Activated T-cell treated with anti-CD3 and anti-CD28 coated beads, Interleukin-2, amount 50 U/mL, for 4 hours (primary cell): ENCODE measurements around the gene SH2B2. TPM values are rescaled to one million over a fixed set of nuclear protein-coding genes. Genes with fewer than 3 reads are reported as not detected.
A peak's percentile ranks its signal among the peaks of the same experiment; 100 is the strongest.

ENCODE experiments used
- ATAC-seq, 2 donors: fragments of 200-7000 bp; cut with Tn5 transposase; one replicate each; pipeline ENCODE4 v1.10.0; 2021
- DNase-seq: peaks from one replicate; pipeline ENCODE4 v3.0.0-alpha.2; 2020
- H3K27me3 Mint-ChIP-seq: one replicate; pipeline ENCODE4 v1.8.0; 2021; ENCODE audit warnings: low read depth, mixed read lengths
- H3K36me3 Mint-ChIP-seq: one replicate; pipeline ENCODE4 v1.8.0; 2022; ENCODE audit warnings: mixed read lengths; ENCODE audit not compliant: insufficient read depth
- H3K4me1 Mint-ChIP-seq: one replicate; pipeline ENCODE4 v1.8.0; 2021; ENCODE audit warnings: low read depth, mixed read lengths
- H3K4me3 Mint-ChIP-seq: one replicate; pipeline ENCODE4 v1.8.0; 2021; ENCODE audit warnings: mild to moderate bottlenecking, moderate library complexity, mixed read lengths
- H3K9me3 Mint-ChIP-seq: one replicate; pipeline ENCODE4 v1.8.0; 2021; ENCODE audit warnings: mixed read lengths
- total RNA-seq, 3 donors: library from RNA; stranded (reverse); gene quantifications; one replicate each; pipeline ENCODE4 v1.2.1, GENCODE V29; 2021

SH2B2 gene
- total RNA-seq, 3 donors from 2014 or later = 2.3 to 3.0 (median 2.6) TPM

- Mint-ChIP-seq H3K4me3 (no peak overlapping the region), H3K27me3 (no peaks in the 10 kb centered on the region), H3K36me3 (no peaks in the 10 kb centered on the region), H3K4me1 (peaks cover 9% of the 10 kb centered on the region), H3K9me3 (no peaks in the 10 kb centered on the region)
- no peak for DNase-seq
- ATAC-seq = no peak
Measured at GRCh38 chr7:102302025-102302424, 15.4 kb downstream of the SH2B2 start.

- ATAC-seq (no peak), DNase-seq (no peak)
- Mint-ChIP-seq H3K36me3 (no peaks in the 10 kb centered on the region), H3K9me3 (no peaks in the 10 kb centered on the region), H3K4me3 (no peak overlapping the region), H3K27me3 (no peaks in the 10 kb centered on the region), H3K4me1 (peaks cover 12% of the 10 kb centered on the region)
Measured at GRCh38 chr7:102303669-102304422, 17.2 kb downstream of the SH2B2 start.

DNA sequence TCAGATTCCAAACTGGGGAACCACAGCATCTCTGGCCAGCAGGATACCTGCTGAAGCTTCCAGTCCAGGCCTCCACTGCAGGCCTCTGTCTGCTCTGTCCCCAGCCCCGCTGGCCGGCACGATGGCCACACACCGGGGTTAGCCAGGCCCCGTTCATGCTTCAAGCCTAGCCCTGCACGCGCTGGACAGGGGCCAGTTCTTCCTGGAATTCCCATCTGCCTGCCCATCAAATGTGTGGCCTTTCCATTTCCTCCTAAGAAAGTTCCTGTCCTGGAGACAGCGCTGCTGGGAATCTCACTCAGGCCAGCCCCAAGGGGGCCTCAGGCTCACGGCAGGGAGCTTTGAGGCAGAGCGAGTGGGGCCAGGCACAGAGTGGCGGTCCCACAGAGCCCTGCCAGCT, 18.0 kb downstream of the SH2B2 start:
- no peaks in the 10 kb centered on the region for H3K27me3 Mint-ChIP-seq
- DNase-seq (no peak), ATAC-seq (no peak)
- H3K4me3 Mint-ChIP-seq = no peak overlapping the region
- H3K9me3 Mint-ChIP-seq = no peaks in the 10 kb centered on the region
- no peaks in the 10 kb centered on the region for H3K36me3 Mint-ChIP-seq
- H3K4me1 Mint-ChIP-seq = peaks cover 12% of the 10 kb centered on the region

DNA sequence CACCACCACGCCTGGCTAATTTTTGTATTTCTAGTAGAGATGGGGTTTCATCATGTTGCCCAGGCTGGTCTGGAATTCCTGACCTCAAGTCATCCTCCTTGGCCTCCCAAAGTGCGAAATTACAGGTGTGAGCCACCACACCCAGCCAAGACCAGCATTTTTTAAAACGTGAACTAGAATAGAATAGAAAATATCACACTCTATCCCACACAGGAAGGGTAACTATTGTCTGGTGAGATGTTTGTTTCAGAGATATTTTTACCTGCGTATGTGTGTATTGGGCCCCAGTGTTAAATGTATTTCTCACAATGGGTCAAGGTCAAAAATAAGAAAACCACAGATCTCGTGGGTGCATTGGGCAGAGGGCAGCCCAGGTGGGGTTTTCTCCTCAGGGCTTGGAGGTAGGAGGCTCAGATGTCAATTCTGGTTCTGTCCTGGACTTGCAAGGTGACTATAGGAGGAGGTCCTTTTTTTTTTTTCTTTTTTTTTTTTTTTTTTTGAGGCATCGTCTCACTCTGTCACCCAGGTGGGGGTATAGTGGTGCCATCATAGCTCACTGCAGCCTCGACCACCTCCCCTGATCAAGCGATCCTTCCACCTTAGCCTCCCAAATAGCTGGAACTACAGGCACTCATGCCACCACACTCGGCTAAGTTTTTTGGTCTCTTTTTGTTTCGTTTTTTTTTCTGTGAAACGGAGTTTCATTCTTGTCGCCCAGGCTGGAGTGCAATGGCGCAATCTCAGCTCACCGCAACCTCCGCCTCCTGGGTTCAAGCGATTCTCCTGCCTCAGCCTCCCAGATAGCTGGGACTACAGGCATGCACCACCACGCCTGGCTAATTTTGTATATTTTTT, 19.0 kb downstream of the SH2B2 start:
- Mint-ChIP-seq H3K27me3 (no peaks in the 10 kb centered on the region), H3K36me3 (no peaks in the 10 kb centered on the region), H3K9me3 (no peaks in the 10 kb centered on the region), H3K4me1 (peaks cover 12% of the 10 kb centered on the region), H3K4me3 (no peak overlapping the region)
- DNase-seq (no peak), ATAC-seq (no peak)

DNA sequence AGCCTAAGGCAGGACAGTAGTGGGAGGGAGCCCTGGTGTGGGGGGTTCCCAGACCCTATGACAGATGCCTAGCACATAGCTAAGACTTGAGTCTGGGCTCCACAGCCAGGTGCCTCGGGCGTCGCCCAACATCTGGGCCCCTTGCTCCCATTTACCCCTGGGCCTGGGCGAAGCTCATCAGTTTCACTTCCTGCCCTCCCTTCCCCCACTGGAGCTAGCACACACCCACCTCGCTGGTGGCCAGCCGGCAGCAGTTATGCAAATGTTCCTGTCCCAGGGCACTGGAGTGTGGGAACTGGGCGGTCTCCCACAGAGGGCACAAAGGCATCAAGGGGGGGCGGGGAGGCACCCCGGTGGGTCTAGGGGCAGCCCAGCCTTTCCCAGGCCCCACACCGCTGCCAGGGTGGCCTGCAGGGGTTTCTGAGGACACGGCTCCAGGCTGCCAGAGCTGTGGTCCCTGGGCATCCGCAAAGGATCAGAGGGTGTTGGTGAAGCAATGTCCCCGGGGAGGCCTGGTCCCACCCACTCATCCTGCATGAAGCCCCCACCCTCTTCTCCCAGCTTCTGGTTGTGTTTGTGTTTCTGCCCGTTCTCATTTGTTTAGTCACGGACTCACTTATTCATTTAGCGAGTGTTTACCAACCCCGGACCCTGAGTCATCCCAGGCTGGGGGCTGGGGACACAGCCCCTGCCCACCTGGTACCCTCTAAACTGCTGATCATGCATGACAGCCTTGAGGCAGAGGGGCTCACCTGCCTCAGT, 20.4 kb downstream of the SH2B2 start:
- ATAC-seq (peak; percentile 49 to 64), DNase-seq (no peak)
- H3K27me3 Mint-ChIP-seq = no peaks in the 10 kb centered on the region
- no peaks in the 10 kb centered on the region for H3K9me3 Mint-ChIP-seq
- H3K36me3 Mint-ChIP-seq = no peaks in the 10 kb centered on the region
- H3K4me1 Mint-ChIP-seq = peaks cover 12% of the 10 kb centered on the region
- H3K4me3 Mint-ChIP-seq = no peak overlapping the region

DNA sequence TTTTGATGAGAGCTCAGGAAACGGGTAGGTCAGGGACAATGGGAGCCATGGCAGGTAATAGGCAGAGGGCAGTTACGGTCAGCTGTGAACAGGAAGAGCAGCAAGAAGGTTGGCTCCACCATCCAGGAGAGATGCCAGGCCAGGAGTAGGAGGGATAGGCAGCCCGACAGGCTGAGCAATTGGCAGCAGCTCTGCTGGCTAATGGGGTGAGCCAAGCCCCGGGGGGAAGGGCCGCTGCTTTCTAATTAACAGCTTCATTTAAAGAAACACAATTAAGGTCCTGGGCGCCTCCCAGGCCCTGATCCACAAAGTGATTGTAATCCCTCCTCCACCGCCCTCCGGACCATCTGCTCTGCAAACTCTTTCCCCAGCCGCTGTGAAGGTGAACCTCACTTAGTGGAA, 23.7 kb downstream of the SH2B2 start:
- no peak for ATAC-seq
- no peaks in the 10 kb centered on the region for H3K9me3 Mint-ChIP-seq
- DNase-seq = no peak
- H3K36me3 Mint-ChIP-seq = no peaks in the 10 kb centered on the region
- no peaks in the 10 kb centered on the region for H3K27me3 Mint-ChIP-seq
- H3K4me3 Mint-ChIP-seq = no peak overlapping the region
- H3K4me1 Mint-ChIP-seq = peaks cover 11% of the 10 kb centered on the region

DNA sequence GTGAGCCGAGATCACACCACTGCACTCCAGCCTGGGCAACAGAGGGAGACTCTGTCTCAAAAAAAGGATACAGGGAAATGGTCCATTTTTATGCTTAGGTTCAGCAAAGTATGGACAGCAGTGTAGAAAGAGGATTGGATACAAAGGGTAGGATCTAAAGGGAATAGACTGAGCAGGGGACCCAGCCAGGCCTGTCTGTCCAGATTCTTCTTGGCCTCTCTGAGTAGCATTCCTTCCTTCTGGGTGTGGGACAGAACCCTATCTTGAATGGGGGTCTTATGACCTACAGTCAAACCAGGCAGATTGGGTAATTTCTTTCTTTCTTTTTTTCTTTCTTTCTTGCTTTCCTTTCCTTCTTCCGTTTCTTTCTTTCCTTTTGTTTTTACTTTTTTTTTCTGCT, 25.6 kb downstream of the SH2B2 start:
- Mint-ChIP-seq H3K4me1 (peaks cover 2% of the 10 kb centered on the region), H3K4me3 (no peak overlapping the region), H3K9me3 (no peaks in the 10 kb centered on the region), H3K27me3 (no peaks in the 10 kb centered on the region), H3K36me3 (no peaks in the 10 kb centered on the region)
- DNase-seq (no peak), ATAC-seq (no peak)

GRCh38 chr7:102313997-102314780, 27.5 kb downstream of the SH2B2 start:
- no peak overlapping the region for H3K4me3 Mint-ChIP-seq
- no peak for DNase-seq
- H3K9me3 Mint-ChIP-seq = no peaks in the 10 kb centered on the region
- no peaks in the 10 kb centered on the region for H3K27me3 Mint-ChIP-seq
- no peaks in the 10 kb centered on the region for H3K4me1 Mint-ChIP-seq
- no peaks in the 10 kb centered on the region for H3K36me3 Mint-ChIP-seq
- ATAC-seq = no peak

DNA sequence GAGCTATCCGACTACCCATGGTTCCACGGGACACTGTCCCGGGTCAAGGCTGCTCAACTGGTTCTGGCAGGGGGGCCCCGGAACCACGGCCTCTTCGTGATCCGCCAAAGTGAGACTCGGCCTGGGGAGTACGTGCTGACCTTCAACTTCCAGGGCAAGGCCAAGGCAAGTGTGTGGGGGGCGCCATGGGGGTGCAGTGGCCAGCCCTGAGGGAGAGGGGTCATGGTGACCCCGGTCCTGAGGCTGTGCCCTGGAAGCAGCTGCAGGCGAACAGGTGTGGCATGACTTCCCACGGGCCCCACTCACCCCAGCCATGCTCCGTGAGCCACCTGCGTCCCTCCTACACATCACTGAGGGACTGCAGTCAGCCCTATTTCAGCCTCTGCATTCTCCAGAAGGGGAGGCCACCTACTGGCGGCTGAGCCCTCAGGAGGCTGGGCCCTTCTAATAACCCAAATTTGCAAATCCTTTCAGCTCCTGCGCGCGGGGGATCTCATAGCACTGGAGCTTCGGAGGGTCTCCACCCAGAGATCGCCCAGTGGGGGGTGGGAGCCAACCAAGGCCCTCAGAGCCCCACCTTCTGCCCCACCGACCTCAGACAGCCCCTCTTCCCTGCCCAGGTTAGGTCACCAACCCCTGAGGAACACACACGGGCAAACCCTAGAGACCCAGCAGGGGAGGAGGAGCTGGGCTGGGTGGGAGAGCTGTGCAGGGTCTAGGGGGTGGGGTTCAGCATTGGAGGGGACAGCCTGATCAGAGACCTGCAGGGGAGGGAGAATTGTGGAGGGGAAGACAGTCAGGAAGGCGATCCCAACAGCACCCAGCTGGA, 30.8 kb downstream of the SH2B2 start:
- no peaks in the 10 kb centered on the region for H3K36me3 Mint-ChIP-seq
- H3K9me3 Mint-ChIP-seq = no peaks in the 10 kb centered on the region
- H3K27me3 Mint-ChIP-seq = peaks cover 2% of the 10 kb centered on the region
- ATAC-seq (no peak), DNase-seq (no peak)
- H3K4me1 Mint-ChIP-seq = no peaks in the 10 kb centered on the region
- no peak overlapping the region for H3K4me3 Mint-ChIP-seq

GRCh38 chr7:102318482-102318971, 31.9 kb downstream of the SH2B2 start:
- no peak for ATAC-seq
- Mint-ChIP-seq H3K9me3 (no peaks in the 10 kb centered on the region), H3K27me3 (peaks cover 6% of the 10 kb centered on the region), H3K36me3 (no peaks in the 10 kb centered on the region), H3K4me3 (no peak overlapping the region), H3K4me1 (no peaks in the 10 kb centered on the region)
- no peak for DNase-seq

DNA sequence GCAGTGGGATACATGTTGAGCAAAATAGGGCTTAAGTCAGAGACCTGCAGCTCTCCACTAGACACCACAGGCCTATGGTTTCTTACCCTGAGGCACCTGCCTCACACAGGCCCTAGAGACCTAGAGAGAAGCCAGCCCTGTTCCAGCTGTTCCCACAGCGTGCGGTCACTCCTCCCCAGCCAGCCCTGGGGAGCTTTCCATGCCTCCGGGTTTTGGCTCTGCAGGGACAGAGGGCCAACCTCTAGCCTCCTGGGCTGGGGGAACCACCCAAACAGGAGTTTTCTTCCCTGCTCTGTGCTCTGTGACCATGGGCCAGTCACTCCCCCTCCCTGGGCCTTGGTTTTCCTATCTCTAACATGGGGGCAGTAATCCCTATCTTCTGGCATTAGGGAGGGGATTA, 33.0 kb downstream of the SH2B2 start:
- H3K4me3 Mint-ChIP-seq = no peak overlapping the region
- no peak for ATAC-seq
- peaks cover 6% of the 10 kb centered on the region for H3K27me3 Mint-ChIP-seq

DNA sequence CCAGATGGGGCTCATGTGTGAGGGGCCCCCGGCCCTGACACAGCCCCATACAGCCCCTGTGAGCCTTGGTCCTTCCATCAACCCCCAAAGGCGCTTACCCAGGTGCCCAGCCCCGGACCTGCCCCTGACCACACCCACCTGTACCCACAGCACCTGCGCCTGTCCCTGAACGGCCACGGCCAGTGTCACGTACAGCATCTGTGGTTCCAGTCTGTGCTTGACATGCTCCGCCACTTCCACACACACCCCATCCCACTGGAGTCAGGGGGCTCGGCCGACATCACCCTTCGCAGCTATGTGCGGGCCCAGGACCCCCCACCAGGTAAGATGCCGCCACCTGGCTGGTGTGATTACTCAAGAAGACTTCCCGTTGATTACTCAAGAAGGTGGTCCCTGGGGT, 33.5 kb downstream of the SH2B2 start:
- Mint-ChIP-seq H3K27me3 (peaks cover 9% of the 10 kb centered on the region), H3K4me3 (no peak overlapping the region), H3K9me3 (no peaks in the 10 kb centered on the region), H3K4me1 (no peaks in the 10 kb centered on the region), H3K36me3 (no peaks in the 10 kb centered on the region)
- ATAC-seq (no peak), DNase-seq (no peak)

More for the DNA sequence above, 33.0 kb downstream of the SH2B2 start:
- no peak for DNase-seq
- no peaks in the 10 kb centered on the region for H3K36me3 Mint-ChIP-seq
- H3K4me1 Mint-ChIP-seq = no peaks in the 10 kb centered on the region
- no peaks in the 10 kb centered on the region for H3K9me3 Mint-ChIP-seq
